Naive thymus-derived CD4-positive, alpha-beta T cell (primary cell): ENCODE data around the gene TNFSF8. TPM values are rescaled to one million over a fixed set of nuclear protein-coding genes. Genes with fewer than 3 reads are reported as not detected.

Experiments used
- ATAC-seq: fragments of 150-1000 bp; cut with Tn5 transposase; 2 replicates; pipeline ENCODE4 v1.10.0; 2021; ENCODE audit warnings: mild to moderate bottlenecking, moderate library complexity
- CTCF ChIA-PET: fragments of 350-600 bp; sonication (Branson Sonifier 250); formaldehyde crosslinking; loops from one replicate; lab custom pipeline; 2021; ENCODE audit warnings: antibody characterized with exemption; lab: Charles Lee
- POLR2A ChIA-PET: fragments of 350-600 bp; sonication (Branson Sonifier 250); formaldehyde crosslinking; loops from one replicate; lab custom pipeline; 2021; ENCODE audit warnings: antibody characterized with exemption, inconsistent platforms; lab: Charles Lee
- DNase-seq, 9 donors: peaks; one replicate each; pipeline versions ENCODE4 v3.0.0 to v3.0.0-alpha.2; 2020 to 2022; ENCODE audit warnings: mixed read lengths in 1 of 9
- H3K27ac ChIP-seq: one replicate; pipeline ENCODE4 v1.7.0; 2013; ENCODE audit warnings: mild to moderate bottlenecking, low read depth, low read length, moderate library complexity
- H3K27me3 ChIP-seq, 2 donors: one replicate each; pipeline ENCODE4 v1.7.0; 2013; ENCODE audit warnings: low read length in 2 of 2, mild to moderate bottlenecking in 2 of 2, moderate library complexity in 2 of 2; ENCODE audit not compliant: control insufficient read depth in 2 of 2, insufficient read depth in 2 of 2
- H3K36me3 ChIP-seq, 3 experiments: 1 replicate in 2 of 3; 2 replicates in 1 of 3; pipeline ENCODE4 v1.7.0; 2013; ENCODE audit warnings: low read length in 3 of 3, mild to moderate bottlenecking in 3 of 3, moderate library complexity in 1 of 3; ENCODE audit not compliant: insufficient read depth in 3 of 3, control insufficient read depth in 2 of 3
- H3K4me1 ChIP-seq, 2 donors: one replicate each; pipeline ENCODE4 v1.7.0; 2013; ENCODE audit warnings: low read length in 2 of 2, mild to moderate bottlenecking in 2 of 2, moderate library complexity in 1 of 2; ENCODE audit not compliant: control insufficient read depth in 2 of 2, insufficient read depth in 2 of 2
- H3K4me3 ChIP-seq: 2 replicates; pipeline ENCODE4 v1.7.0; 2013; ENCODE audit warnings: mild to moderate bottlenecking, low read length
- H3K9me3 ChIP-seq, 3 experiments: 1 replicate in 2 of 3; 2 replicates in 1 of 3; pipeline ENCODE4 v1.7.0; 2013; ENCODE audit warnings: low read length in 3 of 3; ENCODE audit not compliant: control insufficient read depth in 2 of 3
- H3K27ac Mint-ChIP-seq, 9 donors: one replicate each; pipeline ENCODE4 v1.8.0; 2020 to 2022; ENCODE audit warnings: mixed read lengths in 9 of 9, mild to moderate bottlenecking in 8 of 9, moderate library complexity in 5 of 9, inconsistent platforms in 2 of 9
- H3K27me3 Mint-ChIP-seq, 5 donors: one replicate each; pipeline ENCODE4 v1.8.0; 2021 to 2022; ENCODE audit warnings: mixed read lengths in 5 of 5, mild to moderate bottlenecking in 1 of 5
- H3K36me3 Mint-ChIP-seq, 5 donors: one replicate each; pipeline ENCODE4 v1.8.0; 2020 to 2022; ENCODE audit warnings: mixed read lengths in 5 of 5, mild to moderate bottlenecking in 3 of 5, inconsistent platforms in 1 of 5
- H3K4me1 Mint-ChIP-seq, 7 donors: one replicate each; pipeline ENCODE4 v1.8.0; 2020 to 2022; ENCODE audit warnings: mixed read lengths in 7 of 7, mild to moderate bottlenecking in 3 of 7, inconsistent platforms in 1 of 7
- H3K4me3 Mint-ChIP-seq, 10 donors: one replicate each; pipeline ENCODE4 v1.8.0; 2020 to 2022; ENCODE audit warnings: mild to moderate bottlenecking in 10 of 10, mixed read lengths in 10 of 10, moderate library complexity in 6 of 10, inconsistent platforms in 2 of 10
- H3K9me3 Mint-ChIP-seq, 11 donors: one replicate each; pipeline ENCODE4 v1.8.0; 2020 to 2022; ENCODE audit warnings: mixed read lengths in 11 of 11, mild to moderate bottlenecking in 4 of 11, inconsistent platforms in 1 of 11, moderate library complexity in 1 of 11
- intact Hi-C, 2 donors: fragments of 100-400 bp; cut with micrococcal nuclease; formaldehyde crosslinking; loops; one replicate each; pipeline ENCODE4 v1.15.1; 2023
- polyA plus RNA-seq, 2 donors: library from polyadenylated mRNA; unstranded; fragments of 300-500 nt; fragmentation: Illumina TruSeq; gene quantifications; one replicate each; pipeline ENCODE4 v1.2.3, GENCODE V29; 2021
- total RNA-seq, 6 experiments: library from RNA in 5 of 6; stranded (reverse) in 5 of 6; gene quantifications; 1 replicate in 5 of 6; 2 replicates in 1 of 6; pipeline ENCODE4 v1.2.3 and lab custom pipeline; 2021 to 2026

Gene TNFSF8
- total and polyA plus RNA-seq, 7 experiments from 2014 or later: 19.3 to 129 (median 35.4) TPM

DNA sequence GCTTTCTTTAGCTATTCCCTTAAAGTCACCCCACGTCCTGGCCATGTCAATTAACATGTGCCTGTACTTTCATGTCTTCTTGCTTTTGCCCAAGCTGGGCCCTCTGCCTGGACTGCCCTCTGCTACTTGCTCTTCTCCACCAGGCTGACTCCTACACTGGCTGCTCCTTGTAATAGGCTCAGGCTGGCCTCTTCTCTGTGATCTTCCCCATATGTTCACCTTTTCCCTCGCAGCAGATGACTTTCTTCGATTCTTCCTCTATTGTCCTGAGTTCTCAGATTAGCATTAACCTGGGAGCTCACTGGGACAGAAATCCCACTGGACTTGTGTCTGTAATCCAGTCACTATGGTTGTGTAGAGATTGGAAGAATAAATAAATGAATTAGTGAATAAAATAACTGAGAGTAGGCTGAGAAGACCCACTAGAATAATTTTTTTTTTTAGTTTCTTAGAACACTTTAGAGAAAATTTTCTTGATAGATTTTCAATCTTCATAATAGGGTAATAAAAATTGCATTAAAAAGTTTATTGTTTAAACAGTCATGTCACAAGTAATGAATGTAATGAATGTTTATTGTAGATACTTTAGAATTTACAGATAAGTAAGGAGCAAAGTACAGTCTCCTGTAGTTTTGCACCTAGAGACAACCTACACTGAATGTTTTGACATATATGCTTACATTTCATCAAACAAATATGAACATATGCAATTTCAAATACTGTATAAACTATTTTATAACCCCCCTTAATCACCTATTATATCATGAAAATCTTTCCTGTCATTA, 77.1 kb downstream of the TNFSF8 start:
- H3K27ac ChIP-seq: no peak overlapping the region
- intact Hi-C loops: no loop called here
- peaks cover 0 to 13% (median 0%) of the 10 kb centered on the region in 11 donors for H3K9me3 Mint-ChIP-seq
- H3K9me3 ChIP-seq: no peaks in the 10 kb centered on the region
- ChIA-PET POLR2A (no interaction called here), CTCF (no interaction called here)
- peaks cover 0 to 13% (median 0%) of the 10 kb centered on the region in 5 donors for H3K36me3 Mint-ChIP-seq
- H3K36me3 ChIP-seq: no peaks in the 10 kb centered on the region
- H3K4me3 Mint-ChIP-seq: no peak overlapping the region
- peaks cover 8 to 13% (median 10%) of the 10 kb centered on the region in 7 donors for H3K4me1 Mint-ChIP-seq
- peaks cover 0 to 17% (median 0%) of the 10 kb centered on the region in 5 donors for H3K27me3 Mint-ChIP-seq
- ATAC-seq (no peak), DNase-seq (no peak)
- H3K4me3 ChIP-seq: no peak overlapping the region
- no peaks in the 10 kb centered on the region for H3K27me3 ChIP-seq
- H3K27ac Mint-ChIP-seq: no peak overlapping the region
- H3K4me1 ChIP-seq: no peaks in the 10 kb centered on the region

DNA sequence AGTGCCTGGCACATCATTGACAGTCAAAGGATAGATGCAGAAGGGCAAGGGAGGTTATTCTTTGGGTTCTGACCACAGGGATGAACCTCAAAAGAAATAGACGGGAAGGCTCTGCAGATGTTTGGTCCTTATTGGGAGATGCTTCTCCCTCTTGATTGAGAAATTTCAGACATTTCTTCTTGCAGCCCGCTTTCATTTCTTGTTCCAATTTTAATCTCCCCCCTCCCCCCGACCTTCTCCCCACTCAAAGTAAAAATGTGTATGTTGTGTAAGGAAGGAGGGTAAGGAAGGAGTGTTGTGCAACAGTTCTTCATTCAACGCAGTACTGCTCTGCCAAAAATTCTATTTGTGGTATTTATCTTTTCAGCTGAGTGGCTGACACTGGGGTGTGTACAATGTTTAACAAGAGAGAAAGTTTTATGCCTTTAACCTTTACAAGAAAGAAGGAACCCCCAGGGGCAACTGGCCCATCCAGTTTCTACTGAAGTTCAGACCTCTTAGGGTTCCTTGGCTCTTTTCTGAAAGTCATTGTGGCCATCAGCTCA, 78.3 kb downstream of the TNFSF8 start:
- peaks cover 8 to 13% (median 10%) of the 10 kb centered on the region in 7 donors for H3K4me1 Mint-ChIP-seq
- H3K4me3 ChIP-seq: no peak overlapping the region
- H3K4me3 Mint-ChIP-seq: no peak overlapping the region
- no peaks in the 10 kb centered on the region for H3K36me3 ChIP-seq
- no peaks in the 10 kb centered on the region for H3K27me3 ChIP-seq
- no peak for DNase-seq
- peak; percentile 32 for ATAC-seq
- ChIA-PET POLR2A (no interaction called here), CTCF (no interaction called here)
- H3K9me3 Mint-ChIP-seq: peaks cover 0 to 10% (median 0%) of the 10 kb centered on the region in 11 donors
- no peak overlapping the region for H3K27ac ChIP-seq
- H3K9me3 ChIP-seq: no peaks in the 10 kb centered on the region
- peaks cover 0 to 12% (median 0%) of the 10 kb centered on the region in 5 donors for H3K36me3 Mint-ChIP-seq
- peaks cover 0 to 11% (median 0%) of the 10 kb centered on the region in 5 donors for H3K27me3 Mint-ChIP-seq
- no peak overlapping the region for H3K27ac Mint-ChIP-seq
- intact Hi-C loops: no loop called here
- H3K4me1 ChIP-seq: no peaks in the 10 kb centered on the region

DNA sequence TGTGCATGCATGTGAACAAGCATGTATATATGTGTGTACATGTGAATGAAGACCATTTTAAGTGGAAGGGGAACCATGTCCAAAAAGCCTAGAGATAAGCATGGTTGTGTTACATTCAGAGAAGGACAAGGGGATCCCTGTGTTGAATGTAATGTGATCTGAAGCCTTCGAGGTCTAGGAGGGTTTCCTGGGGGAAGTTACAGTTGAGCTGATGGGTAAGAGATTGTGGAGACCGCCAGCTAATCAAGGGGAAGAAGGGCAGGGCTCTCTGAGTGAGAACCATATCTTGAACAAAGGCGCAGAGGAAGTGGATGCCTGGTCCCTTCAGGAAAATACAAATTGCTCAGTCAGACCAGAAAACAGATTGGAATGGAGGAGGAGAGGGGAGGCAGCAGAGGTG, 79.1 kb downstream of the TNFSF8 start:
- Histone ChIP-seq H3K4me1 (no peaks in the 10 kb centered on the region), H3K4me3 (no peak overlapping the region), H3K27ac (no peak overlapping the region), H3K9me3 (no peaks in the 10 kb centered on the region), H3K36me3 (no peaks in the 10 kb centered on the region), H3K27me3 (no peaks in the 10 kb centered on the region)
- POLR2A ChIA-PET: no interaction called here
- H3K27ac Mint-ChIP-seq: peak overlapping the region in 1 of 9 donors; percentile 0
- DNase-seq: no peak
- CTCF ChIA-PET: no interaction called here
- H3K4me1 Mint-ChIP-seq: peaks cover 8 to 13% (median 10%) of the 10 kb centered on the region in 7 donors
- peaks cover 0 to 10% (median 0%) of the 10 kb centered on the region in 11 donors for H3K9me3 Mint-ChIP-seq
- intact Hi-C loops: loop anchor here in 1 of 2 donors (2.0 kb wide), 1 partner anchor 47 kb away; no protein-coding TSS in a partner anchor
- H3K4me3 Mint-ChIP-seq: no peak overlapping the region
- no peak for ATAC-seq
- peaks cover 0 to 7% (median 0%) of the 10 kb centered on the region in 5 donors for H3K27me3 Mint-ChIP-seq
- peaks cover 0 to 10% (median 0%) of the 10 kb centered on the region in 5 donors for H3K36me3 Mint-ChIP-seq

Other genes with a start within 250 kb of the TNFSF8 start
- gene TEX48, start 248.4 kb downstream of the TNFSF8 start, total RNA-seq: under 1 TPM in 1 of 5 experiments, not detected in 4; 0.85 TPM
- not detected for gene TEX48, start 248.4 kb downstream of the TNFSF8 start, polyA plus RNA-seq
- 1 to 10 TPM in 1 of 5 experiments, under 1 TPM in 1, not detected in 3; 0.44 to 3.8 TPM for gene TNFSF15, start 124.6 kb downstream of the TNFSF8 start, total RNA-seq
- gene TNFSF15, start 124.6 kb downstream of the TNFSF8 start, polyA plus RNA-seq: not detected
- under 1 TPM in 1 of 5 experiments, not detected in 4; 0.22 TPM for gene TNC, start 187.6 kb upstream of the TNFSF8 start, total RNA-seq
- gene TNC, start 187.6 kb upstream of the TNFSF8 start, polyA plus RNA-seq: not detected